HepG2 (cell line): Measurements from ENCODE around the gene SRP68. TPM values are rescaled to one million over a fixed set of nuclear protein-coding genes. Genes with fewer than 3 reads are reported as not detected.

Experiments
- ATF2 ChIP-seq: sonication (generic); formaldehyde crosslinking; IDR thresholded peaks from 2 replicates; pipeline ENCODE4 v1.4.0; 2020; ENCODE audit warnings: missing genetic modification reagents
- GLMP ChIP-seq: sonication (generic); formaldehyde crosslinking; IDR thresholded peaks from 2 replicates; pipeline ENCODE4 v1.9.0; 2021; ENCODE audit warnings: missing genetic modification reagents, mild to moderate bottlenecking, borderline replicate concordance
- MAFF ChIP-seq: IDR thresholded peaks from 2 replicates; pipeline ENCODE4 v1.6.1; 2011; ENCODE audit warnings: low read depth, low read length, improper control_type of control experiment
- NFYC ChIP-seq: IDR thresholded peaks from 2 replicates; pipeline ENCODE4 v1.6.1; 2016; ENCODE audit warnings: missing genetic modification reagents, missing compliant biosample characterization
- SALL2 ChIP-seq: sonication (generic); formaldehyde crosslinking; IDR thresholded peaks from 2 replicates; pipeline ENCODE4 v1.8.1; 2023; ENCODE audit warnings: mild to moderate bottlenecking, missing genetic modification reagents, inconsistent platforms
- SNAPC5 ChIP-seq: sonication (generic); formaldehyde crosslinking; IDR thresholded peaks from 2 replicates; pipeline ENCODE4 v1.8.1; 2023; ENCODE audit warnings: mild to moderate bottlenecking, missing genetic modification reagents, borderline replicate concordance
- ZBTB10 ChIP-seq: sonication (generic); formaldehyde crosslinking; IDR thresholded peaks from 2 replicates; pipeline ENCODE4 v1.4.0; 2020; ENCODE audit warnings: missing genetic modification reagents, borderline replicate concordance
- ZNF251 ChIP-seq: sonication (generic); formaldehyde crosslinking; IDR thresholded peaks from 2 replicates; pipeline ENCODE4 v1.9.0; 2021; ENCODE audit warnings: mild to moderate bottlenecking, missing genetic modification reagents
- polyA plus RNA-seq, 8 experiments: library from polyadenylated mRNA; depleted of rRNA in 3 of 8; stranded (reverse) in 7 of 8; unstranded in 1 of 8; fragments of >200 nt; fragmentation: Illumina TruSeq in 4 of 8; extraction: Trizol in 4 of 8; gene quantifications; 2 replicates each; pipeline versions ENCODE4 v1.2.1 to v1.2.3, GENCODE V29; 2011 to 2016; ENCODE audit warnings: low read depth in 4 of 8, missing spikeins in 1 of 8, mixed read lengths in 1 of 8; ENCODE audit not compliant: insufficient read depth in 1 of 8
- total RNA-seq, 5 experiments: library from RNA; depleted of rRNA; stranded (reverse); fragments of >200 nt; fragmentation: Illumina TruSeq; extraction: Trizol; gene quantifications; 2 replicates each; pipeline ENCODE4 v1.2.3, GENCODE V29; 2016; ENCODE audit warnings: low read depth in 1 of 5
- TF ChIP-seq, protein P1 (sequence below): sonication (generic); formaldehyde crosslinking; IDR thresholded peaks from 2 replicates; pipeline ENCODE4 v1.5.1; 2020; ENCODE audit warnings: mild to moderate bottlenecking, missing genetic modification reagents
- TF ChIP-seq, protein P2 (sequence below): sonication (generic); formaldehyde crosslinking; IDR thresholded peaks from 2 replicates; pipeline ENCODE4 v1.4.0; 2020; ENCODE audit warnings: missing genetic modification reagents
- TF ChIP-seq, protein P3 (sequence below): sonication (generic); formaldehyde crosslinking; IDR thresholded peaks from 2 replicates; pipeline ENCODE4 v1.5.0; 2020; ENCODE audit warnings: missing genetic modification reagents
- TF ChIP-seq, protein P4 (sequence below): sonication (generic); formaldehyde crosslinking; IDR thresholded peaks from 2 replicates; pipeline ENCODE4 v1.4.0; 2020; ENCODE audit warnings: missing genetic modification reagents

SRP68 gene
- total and polyA plus RNA-seq, 2 of the 13 experiments (the other 11 are each of a cell fraction or from before 2014, with no cell fraction given): 39.8 to 74.3 TPM

GRCh38 chr17:76104896-76105231, 32.5 kb upstream of the SRP68 start (continued):
- TF ChIP-seq, protein P1, sequence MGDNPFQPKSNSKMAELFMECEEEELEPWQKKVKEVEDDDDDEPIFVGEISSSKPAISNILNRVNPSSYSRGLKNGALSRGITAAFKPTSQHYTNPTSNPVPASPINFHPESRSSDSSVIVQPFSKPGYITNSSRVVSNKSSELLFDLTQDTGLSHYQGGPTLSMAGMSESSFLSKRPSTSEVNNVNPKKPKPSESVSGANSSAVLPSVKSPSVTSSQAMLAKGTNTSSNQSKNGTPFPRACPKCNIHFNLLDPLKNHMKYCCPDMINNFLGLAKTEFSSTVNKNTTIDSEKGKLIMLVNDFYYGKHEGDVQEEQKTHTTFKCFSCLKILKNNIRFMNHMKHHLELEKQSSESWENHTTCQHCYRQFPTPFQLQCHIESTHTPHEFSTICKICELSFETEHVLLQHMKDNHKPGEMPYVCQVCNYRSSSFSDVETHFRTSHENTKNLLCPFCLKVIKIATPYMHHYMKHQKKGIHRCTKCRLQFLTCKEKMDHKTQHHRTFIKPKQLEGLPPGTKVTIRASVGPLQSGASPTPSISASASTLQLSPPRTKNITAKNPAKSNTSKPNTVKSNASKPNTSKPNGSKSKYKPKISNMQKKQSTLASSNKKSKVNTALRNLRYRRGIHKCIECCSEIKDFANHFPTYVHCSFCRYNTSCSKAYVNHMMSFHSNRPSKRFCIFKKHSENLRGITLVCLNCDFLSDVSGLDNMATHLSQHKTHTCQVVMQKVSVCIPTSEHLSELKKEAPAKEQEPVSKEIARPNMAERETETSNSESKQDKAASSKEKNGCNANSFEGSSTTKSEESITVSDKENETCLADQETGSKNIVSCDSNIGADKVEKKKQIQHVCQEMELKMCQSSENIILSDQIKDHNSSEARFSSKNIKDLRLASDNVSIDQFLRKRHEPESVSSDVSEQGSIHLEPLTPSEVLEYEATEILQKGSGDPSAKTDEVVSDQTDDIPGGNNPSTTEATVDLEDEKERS (CRISPR knock-in tag): 0 out of 2 replicates have a peak, but pooled peaks have one; percentile 19
- TF ChIP-seq, protein P2, sequence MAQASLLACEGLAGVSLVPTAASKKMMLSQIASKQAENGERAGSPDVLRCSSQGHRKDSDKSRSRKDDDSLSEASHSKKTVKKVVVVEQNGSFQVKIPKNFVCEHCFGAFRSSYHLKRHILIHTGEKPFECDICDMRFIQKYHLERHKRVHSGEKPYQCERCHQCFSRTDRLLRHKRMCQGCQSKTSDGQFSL (CRISPR knock-in tag): no peak
- TF ChIP-seq ZBTB10 (CRISPR knock-in tag) (no peak), MAFF (peak; percentile 44; the same call in 1 of the 2 replicates), SNAPC5 (CRISPR knock-in tag) (no peak), ATF2 (no peak), SALL2 (no peak), NFYC (CRISPR knock-in tag) (no peak), GLMP (CRISPR knock-in tag) (no peak), ZNF251 (no peak)
- TF ChIP-seq, protein P3, sequence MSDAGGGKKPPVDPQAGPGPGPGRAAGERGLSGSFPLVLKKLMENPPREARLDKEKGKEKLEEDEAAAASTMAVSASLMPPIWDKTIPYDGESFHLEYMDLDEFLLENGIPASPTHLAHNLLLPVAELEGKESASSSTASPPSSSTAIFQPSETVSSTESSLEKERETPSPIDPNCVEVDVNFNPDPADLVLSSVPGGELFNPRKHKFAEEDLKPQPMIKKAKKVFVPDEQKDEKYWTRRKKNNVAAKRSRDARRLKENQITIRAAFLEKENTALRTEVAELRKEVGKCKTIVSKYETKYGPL: no peak
- TF ChIP-seq, protein P4, sequence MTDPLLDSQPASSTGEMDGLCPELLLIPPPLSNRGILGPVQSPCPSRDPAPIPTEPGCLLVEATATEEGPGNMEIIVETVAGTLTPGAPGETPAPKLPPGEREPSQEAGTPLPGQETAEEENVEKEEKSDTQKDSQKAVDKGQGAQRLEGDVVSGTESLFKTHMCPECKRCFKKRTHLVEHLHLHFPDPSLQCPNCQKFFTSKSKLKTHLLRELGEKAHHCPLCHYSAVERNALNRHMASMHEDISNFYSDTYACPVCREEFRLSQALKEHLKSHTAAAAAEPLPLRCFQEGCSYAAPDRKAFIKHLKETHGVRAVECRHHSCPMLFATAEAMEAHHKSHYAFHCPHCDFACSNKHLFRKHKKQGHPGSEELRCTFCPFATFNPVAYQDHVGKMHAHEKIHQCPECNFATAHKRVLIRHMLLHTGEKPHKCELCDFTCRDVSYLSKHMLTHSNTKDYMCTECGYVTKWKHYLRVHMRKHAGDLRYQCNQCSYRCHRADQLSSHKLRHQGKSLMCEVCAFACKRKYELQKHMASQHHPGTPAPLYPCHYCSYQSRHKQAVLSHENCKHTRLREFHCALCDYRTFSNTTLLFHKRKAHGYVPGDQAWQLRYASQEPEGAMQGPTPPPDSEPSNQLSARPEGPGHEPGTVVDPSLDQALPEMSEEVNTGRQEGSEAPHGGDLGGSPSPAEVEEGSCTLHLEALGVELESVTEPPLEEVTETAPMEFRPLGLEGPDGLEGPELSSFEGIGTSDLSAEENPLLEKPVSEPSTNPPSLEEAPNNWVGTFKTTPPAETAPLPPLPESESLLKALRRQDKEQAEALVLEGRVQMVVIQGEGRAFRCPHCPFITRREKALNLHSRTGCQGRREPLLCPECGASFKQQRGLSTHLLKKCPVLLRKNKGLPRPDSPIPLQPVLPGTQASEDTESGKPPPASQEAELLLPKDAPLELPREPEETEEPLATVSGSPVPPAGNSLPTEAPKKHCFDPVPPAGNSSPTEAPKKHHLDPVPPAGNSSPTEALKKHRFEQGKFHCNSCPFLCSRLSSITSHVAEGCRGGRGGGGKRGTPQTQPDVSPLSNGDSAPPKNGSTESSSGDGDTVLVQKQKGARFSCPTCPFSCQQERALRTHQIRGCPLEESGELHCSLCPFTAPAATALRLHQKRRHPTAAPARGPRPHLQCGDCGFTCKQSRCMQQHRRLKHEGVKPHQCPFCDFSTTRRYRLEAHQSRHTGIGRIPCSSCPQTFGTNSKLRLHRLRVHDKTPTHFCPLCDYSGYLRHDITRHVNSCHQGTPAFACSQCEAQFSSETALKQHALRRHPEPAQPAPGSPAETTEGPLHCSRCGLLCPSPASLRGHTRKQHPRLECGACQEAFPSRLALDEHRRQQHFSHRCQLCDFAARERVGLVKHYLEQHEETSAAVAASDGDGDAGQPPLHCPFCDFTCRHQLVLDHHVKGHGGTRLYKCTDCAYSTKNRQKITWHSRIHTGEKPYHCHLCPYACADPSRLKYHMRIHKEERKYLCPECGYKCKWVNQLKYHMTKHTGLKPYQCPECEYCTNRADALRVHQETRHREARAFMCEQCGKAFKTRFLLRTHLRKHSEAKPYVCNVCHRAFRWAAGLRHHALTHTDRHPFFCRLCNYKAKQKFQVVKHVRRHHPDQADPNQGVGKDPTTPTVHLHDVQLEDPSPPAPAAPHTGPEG (CRISPR knock-in tag): no peak
